Lower leg skin (tissue), 3 donors: ENCODE data around the gene DLG5.

ENCODE experiments used
- CTCF ChIP-seq, 3 donors: fragments of 450-650 bp; IDR thresholded peaks; one replicate each; pipeline ENCODE4 v1.5.1; 2016; ENCODE audit warnings: antibody characterized with exemption in 3 of 3, mild to moderate bottlenecking in 3 of 3, moderate library complexity in 2 of 3
- POLR2A ChIP-seq, 2 donors: fragments of 450-650 bp; IDR thresholded peaks; one replicate each; pipeline ENCODE4 v1.6.1; 2016 to 2017; ENCODE audit warnings: antibody characterized with exemption in 2 of 2, mild to moderate bottlenecking in 1 of 2, moderate library complexity in 1 of 2

DNA sequence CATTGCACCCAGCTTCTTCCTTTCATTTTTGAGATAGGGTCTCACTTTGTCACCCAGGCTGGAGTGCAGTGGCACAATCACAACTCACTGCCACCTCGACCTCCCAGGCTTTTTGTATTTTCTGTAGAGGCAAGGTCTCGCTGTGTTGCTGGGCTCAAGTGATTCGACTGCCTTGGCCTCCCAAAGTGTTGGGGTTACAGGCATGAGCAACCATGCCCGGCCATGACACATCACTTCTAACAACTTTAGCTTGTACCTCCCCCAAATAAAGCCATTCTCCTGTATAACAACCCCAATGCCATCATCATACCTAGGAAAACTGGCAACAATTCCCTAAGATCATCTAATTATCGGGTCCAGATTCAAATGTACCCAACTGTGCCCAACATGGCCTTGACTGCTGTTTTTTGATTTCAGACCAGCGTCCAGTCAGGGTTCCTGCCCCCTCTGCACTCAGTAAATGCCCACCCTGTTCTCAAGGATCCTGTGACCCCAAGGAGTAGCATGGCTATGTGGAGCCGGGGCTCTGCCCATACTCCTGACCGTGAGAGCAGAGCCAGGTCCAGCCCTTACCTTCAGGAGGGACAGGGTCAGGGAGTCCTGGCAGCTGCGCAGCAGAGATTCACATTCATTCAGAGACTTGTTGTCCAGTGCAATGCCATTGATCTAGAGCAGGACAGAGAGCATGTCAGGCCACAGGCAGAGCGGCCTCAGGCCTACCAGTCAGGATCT, 102.6 kb downstream of the DLG5 start:
- TF ChIP-seq CTCF (IDR thresholded peaks at IDR 0.05) (no peak), POLR2A (IDR thresholded peaks at IDR 0.05) (no peak)
